Keratinocyte (primary cell): Measurements from ENCODE around the gene MYO16.

ENCODE experiments used
- CTCF ChIP-seq, 3 experiments: IDR thresholded peaks in 1 of 3; conservative IDR thresholded peaks in 1 of 3; optimal IDR thresholded peaks in 1 of 3; 2 replicates in 2 of 3; 3 replicates in 1 of 3; pipeline versions ENCODE3 to v1.5.1; 2011; ENCODE audit warnings: low read length in 3 of 3, mild to moderate bottlenecking in 3 of 3, moderate library complexity in 2 of 3, control low read depth in 1 of 3, inconsistent platforms in 1 of 3; ENCODE audit not compliant: insufficient read depth in 2 of 3; ENCODE audit errors: extremely low read depth in 1 of 3
- EZH2 ChIP-seq: IDR thresholded peaks from one replicate; pipeline ENCODE4 v1.6.1; 2012; ENCODE audit warnings: inconsistent platforms, mild to moderate bottlenecking, low read length, moderate library complexity

GRCh38 chr13:108981407-108981806 lies 352.0 kb downstream of the MYO16 start:
- TF ChIP-seq CTCF (optimal IDR thresholded peaks at IDR 0.05 in 1 of 3, IDR thresholded peaks at IDR 0.05 in 1 of 3, conservative IDR thresholded peaks at IDR 0.05 in 1 of 3; ENCODE audit: extremely low read depth in 1 of 3, insufficient read depth in 2 of 3, low read length in 3 of 3) (no peak), EZH2 (no peak)
